DOHH2 (cell line): ENCODE results near the gene PATZ1.

Experiments used
- CTCF ChIP-seq: fragments of 200-600 bp; sonication (generic); IDR thresholded peaks from one replicate; pipeline ENCODE4 v1.5.1; 2014; ENCODE audit warnings: antibody characterized with exemption, mild to moderate bottlenecking, low read depth, low read length; ENCODE audit not compliant: poor library complexity, severe bottlenecking
- EZH2phosphoT487 ChIP-seq: fragments of 200-600 bp; sonication (generic); IDR thresholded peaks from 2 replicates; pipeline ENCODE4 v1.6.1; 2017; ENCODE audit warnings: borderline replicate concordance, mild to moderate bottlenecking, antibody characterized with exemption, low read length, moderate library complexity, mixed read lengths

GRCh38 chr22:31328544-31328960 is 17.6 kb downstream of the PATZ1 start:
- TF ChIP-seq CTCF (no peak), EZH2phosphoT487 (no peak)
